ENCODE measurements around the gene SCYL3.
"Not testable (repeated sequence)": the region's sequence is repeated elsewhere in the genome, so short reads cannot be mapped to it uniquely, and the experiment has no call there.

Gene SCYL3

DNA sequence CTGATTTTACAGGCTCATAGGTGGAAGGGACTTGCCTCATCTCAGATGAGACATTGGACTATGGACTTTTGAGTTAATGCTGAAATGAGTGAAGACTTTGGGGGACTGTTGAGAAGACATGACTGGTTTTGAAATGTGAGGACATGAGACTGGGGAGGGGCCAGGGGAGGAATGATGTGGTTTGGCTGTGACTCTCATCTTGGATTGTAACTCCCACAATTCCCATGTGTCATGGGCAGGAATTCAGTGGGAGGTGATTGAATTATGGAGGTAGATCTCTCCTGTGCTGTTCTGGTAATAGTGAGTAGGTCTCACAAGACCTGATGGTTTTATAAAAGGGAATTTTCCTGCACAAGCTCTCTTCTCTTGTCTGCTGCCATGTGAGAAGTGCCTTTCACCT is 20.8 kb downstream of the SCYL3 start:
- peak; percentile 17 for DNase-seq (ENCODE audit: low read depth)
- TF ChIP-seq, protein P1, sequence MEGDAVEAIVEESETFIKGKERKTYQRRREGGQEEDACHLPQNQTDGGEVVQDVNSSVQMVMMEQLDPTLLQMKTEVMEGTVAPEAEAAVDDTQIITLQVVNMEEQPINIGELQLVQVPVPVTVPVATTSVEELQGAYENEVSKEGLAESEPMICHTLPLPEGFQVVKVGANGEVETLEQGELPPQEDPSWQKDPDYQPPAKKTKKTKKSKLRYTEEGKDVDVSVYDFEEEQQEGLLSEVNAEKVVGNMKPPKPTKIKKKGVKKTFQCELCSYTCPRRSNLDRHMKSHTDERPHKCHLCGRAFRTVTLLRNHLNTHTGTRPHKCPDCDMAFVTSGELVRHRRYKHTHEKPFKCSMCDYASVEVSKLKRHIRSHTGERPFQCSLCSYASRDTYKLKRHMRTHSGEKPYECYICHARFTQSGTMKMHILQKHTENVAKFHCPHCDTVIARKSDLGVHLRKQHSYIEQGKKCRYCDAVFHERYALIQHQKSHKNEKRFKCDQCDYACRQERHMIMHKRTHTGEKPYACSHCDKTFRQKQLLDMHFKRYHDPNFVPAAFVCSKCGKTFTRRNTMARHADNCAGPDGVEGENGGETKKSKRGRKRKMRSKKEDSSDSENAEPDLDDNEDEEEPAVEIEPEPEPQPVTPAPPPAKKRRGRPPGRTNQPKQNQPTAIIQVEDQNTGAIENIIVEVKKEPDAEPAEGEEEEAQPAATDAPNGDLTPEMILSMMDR (IDR thresholded peaks at IDR 0.05; ENCODE audit: low read length, missing control alignments): no peak

DNA sequence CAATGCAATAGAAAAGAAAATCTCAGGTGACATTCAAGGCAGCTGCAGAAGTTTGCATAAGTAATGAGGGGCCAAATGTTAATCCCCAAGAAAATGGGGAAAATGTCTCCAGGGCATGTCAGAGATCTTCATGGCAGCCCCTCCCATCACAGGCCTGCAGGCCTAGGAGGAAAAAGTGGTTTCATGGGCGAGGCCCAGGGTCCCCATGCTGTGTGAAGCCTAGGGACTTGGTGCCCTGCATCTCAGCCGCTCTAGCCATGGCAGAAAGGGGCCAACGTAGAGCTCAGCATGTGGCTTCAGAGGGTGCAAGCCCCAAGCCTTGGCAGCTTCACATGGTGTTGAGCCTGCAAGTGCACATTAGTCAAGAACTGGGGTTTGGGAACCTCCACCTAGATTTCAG is 21.7 kb downstream of the SCYL3 start:
- not testable (repeated sequence) for DNase-seq (ENCODE audit: low read depth)

More for the DNA sequence above, 20.8 kb downstream of the SCYL3 start:
- H3K4me3 ChIP-seq (replicated peaks; ENCODE audit: low read depth, low read length): no peak overlapping the region

DNA sequence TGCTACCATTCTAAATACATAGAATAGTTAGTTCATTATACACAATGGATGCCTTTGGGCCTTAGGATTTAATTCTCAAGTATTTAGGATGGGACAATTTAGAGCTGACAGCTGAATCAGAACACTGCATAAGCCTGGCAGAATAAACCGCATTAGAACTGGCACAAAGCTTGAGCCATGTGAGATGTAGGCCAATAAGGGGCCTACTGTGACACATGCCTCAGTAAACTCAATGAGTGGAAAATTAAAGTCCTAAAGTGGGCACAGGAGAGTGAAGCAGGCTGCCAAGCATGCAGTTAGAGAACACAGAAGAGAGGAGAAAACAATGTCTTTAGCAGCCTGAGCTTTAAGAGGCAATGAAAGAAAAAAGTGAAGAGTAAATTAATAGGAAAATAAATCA is 24.3 kb downstream of the SCYL3 start:
- H3K4me3 ChIP-seq (replicated peaks; ENCODE audit: low read depth, low read length): no peak overlapping the region
- TF ChIP-seq, protein P1 (IDR thresholded peaks at IDR 0.05; ENCODE audit: low read length, missing control alignments): no peak
- DNase-seq (ENCODE audit: low read depth): no peak

More for the DNA sequence above, 21.7 kb downstream of the SCYL3 start:
- H3K4me3 ChIP-seq (replicated peaks; ENCODE audit: low read depth, low read length): not testable (repeated sequence)

DNA sequence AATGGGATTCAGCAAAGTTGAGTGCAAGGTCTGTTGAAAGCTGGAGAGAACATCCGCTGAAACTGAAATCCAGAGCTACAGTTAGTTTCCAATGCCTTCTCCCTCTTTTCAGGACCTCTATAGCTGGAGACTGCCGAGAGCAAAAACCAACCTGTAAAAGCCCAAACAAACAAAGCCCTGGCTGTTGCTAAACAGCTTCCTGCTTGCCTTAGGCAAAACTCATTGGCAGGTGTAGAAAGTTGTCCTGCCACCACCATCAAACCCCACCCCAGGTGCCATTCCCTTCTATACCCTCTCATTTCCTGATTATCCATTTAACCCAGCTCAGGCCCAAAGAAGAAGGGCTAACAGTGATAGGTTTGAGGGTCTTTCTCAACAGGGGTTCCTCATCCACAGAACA is 24.7 kb downstream of the SCYL3 start:
- TF ChIP-seq, protein P1 (IDR thresholded peaks at IDR 0.05; ENCODE audit: low read length, missing control alignments): no peak
- no peak for DNase-seq (ENCODE audit: low read depth)
- H3K4me3 ChIP-seq (replicated peaks; ENCODE audit: low read depth, low read length): no peak overlapping the region

DNA sequence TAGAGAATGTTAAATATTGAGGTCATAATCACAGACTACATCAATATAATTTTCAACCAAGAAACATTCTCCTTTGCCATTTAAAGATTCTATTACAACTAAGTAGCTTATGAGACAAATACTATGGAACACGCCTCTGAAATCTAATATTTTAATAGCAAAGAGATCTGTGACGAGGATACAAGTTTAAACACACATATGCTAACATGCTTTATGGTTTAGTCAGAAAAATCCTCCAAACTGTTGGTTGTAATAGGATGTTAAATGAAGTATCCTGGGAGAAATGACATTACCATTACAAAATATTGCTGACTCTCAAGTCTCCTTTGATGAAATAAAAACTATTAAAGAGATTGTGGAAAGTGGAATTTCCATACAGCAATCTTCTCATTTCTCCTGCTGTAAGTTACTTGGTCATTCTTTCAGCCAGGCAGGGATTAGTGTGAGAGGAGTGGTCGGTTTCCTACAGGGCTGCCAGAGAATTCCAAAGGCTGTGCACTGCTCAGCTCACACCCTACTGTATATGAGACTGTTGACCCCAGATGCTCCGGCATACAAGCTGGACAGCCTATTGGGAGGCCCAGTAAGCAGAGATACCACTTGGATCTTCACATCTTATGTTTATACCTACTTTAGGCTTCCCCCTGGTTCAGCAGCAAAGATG is 26.6 kb downstream of the SCYL3 start:
- no peak overlapping the region for H3K4me3 ChIP-seq (replicated peaks; ENCODE audit: low read depth, low read length)
- no peak for DNase-seq (ENCODE audit: low read depth)

DNA sequence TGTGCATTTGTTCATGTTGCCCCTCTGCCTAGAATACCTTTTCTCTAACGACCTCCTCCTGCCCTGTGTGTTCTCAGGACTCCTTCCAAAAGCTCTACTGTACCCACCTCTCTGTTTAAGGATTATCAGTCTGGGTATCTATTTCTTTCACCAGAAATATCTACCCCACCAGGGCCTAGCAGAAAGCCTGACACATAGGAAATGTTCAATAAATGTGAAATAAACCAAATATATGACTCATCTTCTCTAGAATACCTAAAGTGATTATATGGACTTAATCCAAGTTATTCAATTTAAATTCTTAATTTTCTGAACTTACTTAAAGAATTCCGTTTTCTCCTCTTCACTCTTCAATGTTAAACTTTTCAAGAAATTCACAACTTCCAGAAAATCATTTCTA is 27.1 kb downstream of the SCYL3 start:
- DNase-seq (ENCODE audit: low read depth): no peak
- TF ChIP-seq, protein P1 (IDR thresholded peaks at IDR 0.05; ENCODE audit: low read length, missing control alignments): no peak
- no peak overlapping the region for H3K4me3 ChIP-seq (replicated peaks; ENCODE audit: low read depth, low read length)

More for the DNA sequence above, 26.6 kb downstream of the SCYL3 start:
- TF ChIP-seq, protein P1 (IDR thresholded peaks at IDR 0.05; ENCODE audit: low read length, missing control alignments): no peak

DNA sequence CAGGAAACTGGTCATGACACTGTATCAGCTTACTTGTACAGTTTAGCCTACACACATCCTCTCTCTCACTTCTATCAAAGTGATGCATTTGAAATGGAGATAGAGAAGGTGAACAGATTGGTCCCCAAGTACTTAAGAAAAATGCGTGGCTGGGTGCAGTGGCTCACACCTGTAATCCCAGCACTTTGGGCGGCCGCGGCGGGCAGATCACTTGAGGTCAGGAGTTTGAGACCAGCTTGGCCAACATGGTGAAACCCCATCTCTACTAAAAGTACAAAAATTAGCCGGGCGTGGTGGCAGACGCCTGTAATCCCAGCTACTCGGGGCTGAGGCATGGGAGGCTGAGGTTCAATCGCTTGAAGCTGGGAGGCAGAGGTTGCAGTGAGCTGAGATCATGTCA is 29.2 kb downstream of the SCYL3 start:
- not testable (repeated sequence) for H3K4me3 ChIP-seq (replicated peaks; ENCODE audit: low read depth, low read length); DNase-seq (ENCODE audit: low read depth)

DNA sequence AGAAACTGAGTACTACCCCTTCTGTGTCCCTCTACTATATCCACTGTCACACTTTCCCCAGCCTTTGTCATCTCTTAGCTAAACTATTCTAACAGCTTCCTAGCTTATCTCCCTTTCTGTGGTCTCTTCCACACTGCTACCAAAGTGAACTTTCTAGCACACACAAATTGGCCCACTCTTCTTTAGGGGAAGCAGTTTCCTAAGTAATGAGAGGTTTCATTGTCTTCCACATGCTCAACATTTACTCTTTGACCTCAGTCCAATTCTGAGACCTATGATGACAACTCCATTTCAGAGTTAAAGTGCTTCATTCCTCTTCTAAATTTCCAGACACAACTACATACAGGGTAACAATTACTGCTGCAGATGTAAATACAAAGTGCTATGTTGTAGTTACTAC is 32.9 kb downstream of the SCYL3 start:
- DNase-seq (ENCODE audit: low read depth): no peak
- no peak overlapping the region for H3K4me3 ChIP-seq (replicated peaks; ENCODE audit: low read depth, low read length)
- TF ChIP-seq, protein P1 (IDR thresholded peaks at IDR 0.05; ENCODE audit: low read length, missing control alignments): no peak

Data from fibroblast of pulmonary artery (primary cell).